ENCODE measurements around the gene PRRT4. TPM values are rescaled to one million over a fixed set of nuclear protein-coding genes. Genes with fewer than 3 reads are reported as not detected.

Gene PRRT4
- total and polyA plus RNA-seq, 2 of the 4 experiments (the other 2 are of a cell fraction) = not detected

DNA sequence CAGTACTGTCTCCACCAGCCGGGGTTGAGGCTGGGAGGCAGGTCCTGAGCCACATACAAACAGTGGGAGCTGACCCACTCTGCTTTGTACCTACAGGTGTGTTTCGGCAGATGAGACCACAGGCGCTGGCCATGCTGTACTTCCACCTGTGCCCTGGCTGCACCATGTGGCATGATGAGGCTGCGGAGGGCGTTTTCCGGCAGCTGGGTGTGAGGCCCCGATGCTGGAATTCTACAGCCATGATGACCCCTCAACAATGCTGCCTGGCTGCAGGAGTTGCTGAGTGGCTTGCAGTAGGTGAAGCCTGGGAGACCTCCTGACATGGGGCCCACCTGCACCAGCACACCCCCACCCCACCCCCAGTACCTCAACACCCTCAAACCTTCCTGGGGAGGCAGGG is 30.3 kb upstream of the PRRT4 start:
- Histone ChIP-seq H3K9me1 (ENCODE audit: insufficient read depth, low read length) (no peaks in the 10 kb centered on the region), H4K91ac (ENCODE audit: insufficient read depth, low read depth, low read length) (no peak overlapping the region), H3K14ac (replicated peaks; ENCODE audit: low read depth, low read length) (no peak overlapping the region), H2AFZ (replicated peaks; ENCODE audit: low read length, poor library complexity) (no peak overlapping the region), H3K4me2 (ENCODE audit: low read depth, low read length) (no peak overlapping the region), H3K36me3 (ENCODE audit: control insufficient read depth, insufficient read depth, low read length) (peaks cover 39% of the 10 kb centered on the region), H3K4ac (ENCODE audit: low read depth, low read length) (no peak overlapping the region), H3K9me3 (ENCODE audit: control insufficient read depth, insufficient read depth, low read length) (no peaks in the 10 kb centered on the region), H4K8ac (ENCODE audit: low read depth in 2 of 2, low read length in 2 of 2) (no peak overlapping the region), H3K27ac (ENCODE audit: insufficient read depth, low read length) (no peak overlapping the region), H3K18ac (ENCODE audit: low read depth, low read length) (no peak overlapping the region), H3K9ac (ENCODE audit: low read depth, low read length) (no peak overlapping the region), H2BK5ac (ENCODE audit: low read depth, low read length, poor library complexity, severe bottlenecking) (no peak overlapping the region), H2BK15ac (ENCODE audit: low read depth, low read length) (no peak overlapping the region), H3K4me1 (ENCODE audit: control insufficient read depth, insufficient read depth, low read length) (no peaks in the 10 kb centered on the region), H2AK9ac (replicated peaks; ENCODE audit: low read depth, low read length, poor library complexity) (no peak overlapping the region), H3K56ac (ENCODE audit: extremely low read depth, insufficient read depth, low read length) (no peak overlapping the region), H2AK5ac (ENCODE audit: low read depth, low read length) (no peak overlapping the region), H2BK20ac (ENCODE audit: low read depth, low read length) (no peak overlapping the region), H3K4me3 (ENCODE audit: insufficient read depth, low read depth, low read length) (no peak overlapping the region), H4K20me1 (ENCODE audit: insufficient read depth, low read length) (peaks cover 9% of the 10 kb centered on the region; the same call in 1 of the 2 replicates), H4K5ac (ENCODE audit: low read depth, low read length) (no peak overlapping the region), H3K79me1 (ENCODE audit: low read depth in 1 of 2, low read length in 2 of 2) (no peaks in the 10 kb centered on the region), H2BK120ac (ENCODE audit: low read depth, low read length) (no peak overlapping the region), H3K23ac (ENCODE audit: low read depth, low read length) (no peak overlapping the region), H3K27me3 (ENCODE audit: control insufficient read depth, insufficient read depth, low read length) (peaks cover 15% of the 10 kb centered on the region)
- CTCF ChIA-PET = interaction anchor here (1.1 to 2.5 kb wide), 2 partner anchors 35 to 44 kb away, joined by 3 to 12 read pairs; no protein-coding TSS in a partner anchor
- ATAC-seq (ENCODE audit: low read depth) = no peak
- BruUV-seq (replicated peaks) = no TSS peak
- 100% methylated on average over 4 of the region's 7 CpGs; no CpG with 5 or more reads in 1 of the 2 experiments for WGBS, 2 experiments (ENCODE audit: extremely low coverage in 2 of 2, insufficient read length in 1 of 2)
- in situ Hi-C loops (cut with MboI; ENCODE audit: low sequenced_read_pairs) (no loop called here), intact Hi-C loops (cut with micrococcal nuclease) (no loop called here), dilution Hi-C loops (cut with HindIII; ENCODE audit: low sequenced_read_pairs, unreplicated experiment) (no loop called here)
- DNase-seq = no peak
- TF ChIP-seq, protein P1, sequence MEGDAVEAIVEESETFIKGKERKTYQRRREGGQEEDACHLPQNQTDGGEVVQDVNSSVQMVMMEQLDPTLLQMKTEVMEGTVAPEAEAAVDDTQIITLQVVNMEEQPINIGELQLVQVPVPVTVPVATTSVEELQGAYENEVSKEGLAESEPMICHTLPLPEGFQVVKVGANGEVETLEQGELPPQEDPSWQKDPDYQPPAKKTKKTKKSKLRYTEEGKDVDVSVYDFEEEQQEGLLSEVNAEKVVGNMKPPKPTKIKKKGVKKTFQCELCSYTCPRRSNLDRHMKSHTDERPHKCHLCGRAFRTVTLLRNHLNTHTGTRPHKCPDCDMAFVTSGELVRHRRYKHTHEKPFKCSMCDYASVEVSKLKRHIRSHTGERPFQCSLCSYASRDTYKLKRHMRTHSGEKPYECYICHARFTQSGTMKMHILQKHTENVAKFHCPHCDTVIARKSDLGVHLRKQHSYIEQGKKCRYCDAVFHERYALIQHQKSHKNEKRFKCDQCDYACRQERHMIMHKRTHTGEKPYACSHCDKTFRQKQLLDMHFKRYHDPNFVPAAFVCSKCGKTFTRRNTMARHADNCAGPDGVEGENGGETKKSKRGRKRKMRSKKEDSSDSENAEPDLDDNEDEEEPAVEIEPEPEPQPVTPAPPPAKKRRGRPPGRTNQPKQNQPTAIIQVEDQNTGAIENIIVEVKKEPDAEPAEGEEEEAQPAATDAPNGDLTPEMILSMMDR (conservative IDR thresholded peaks at IDR 0.05; ENCODE audit: low read depth, low read length) = no peak
- TF ChIP-seq MAZ (IDR thresholded peaks at IDR 0.05; ENCODE audit: borderline replicate concordance, low read depth, low read length) = no peak
- POLR2A ChIA-PET (ENCODE audit: unreplicated experiment) = no interaction called here

Data from IMR-90 (cell line).